ENCODE results near the gene FBLN1.

Gene FBLN1

DNA sequence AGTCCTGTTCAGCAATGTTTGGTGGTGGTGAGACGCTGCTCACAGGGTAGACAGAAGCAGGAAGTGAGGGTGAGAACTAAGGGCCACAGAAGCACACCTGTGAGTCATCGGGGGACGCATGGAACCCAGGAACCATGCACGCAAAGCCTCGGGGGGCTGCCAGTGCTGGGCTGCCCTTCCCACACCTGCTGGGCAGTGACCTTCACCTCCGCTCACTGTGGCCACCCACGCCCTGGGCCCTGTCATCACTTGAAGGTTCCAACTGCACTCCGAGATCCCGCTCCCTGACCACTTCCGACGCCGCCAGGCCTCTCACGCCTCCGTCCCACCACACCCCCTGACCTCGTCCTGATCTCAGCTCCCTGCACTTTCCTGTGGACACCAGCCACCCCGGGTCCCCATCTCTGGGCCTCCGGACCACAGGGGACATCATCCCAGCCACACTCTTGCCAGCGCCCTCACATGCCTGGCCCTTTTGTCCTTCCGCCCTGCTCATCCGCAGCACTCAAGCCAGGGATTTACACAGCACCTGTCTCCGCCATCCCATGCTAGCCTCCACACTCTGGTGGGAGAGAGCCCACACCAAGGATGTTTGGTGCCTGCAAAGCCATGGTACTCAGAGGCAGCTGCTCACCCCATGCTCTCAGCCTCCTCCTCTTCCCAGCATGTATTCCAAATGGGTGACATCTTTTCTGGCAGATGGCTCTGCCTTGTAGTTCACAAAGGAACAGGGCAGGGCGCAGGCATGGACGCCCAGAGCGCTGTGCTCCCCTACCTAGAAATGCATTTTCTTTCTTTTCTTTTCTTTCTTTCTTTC lies 145.8 kb downstream of the FBLN1 start:
- no peak for DNase-seq (ENCODE audit: low spot score)
- in situ Hi-C loops (cut with MboI; ENCODE audit: low sequenced_read_pairs, unreplicated experiment) = loop anchor here (10.0 to 25.0 kb wide), 2 partner anchors 336 to 464 kb away; no protein-coding TSS in a partner anchor
- TF ChIP-seq, protein P1, sequence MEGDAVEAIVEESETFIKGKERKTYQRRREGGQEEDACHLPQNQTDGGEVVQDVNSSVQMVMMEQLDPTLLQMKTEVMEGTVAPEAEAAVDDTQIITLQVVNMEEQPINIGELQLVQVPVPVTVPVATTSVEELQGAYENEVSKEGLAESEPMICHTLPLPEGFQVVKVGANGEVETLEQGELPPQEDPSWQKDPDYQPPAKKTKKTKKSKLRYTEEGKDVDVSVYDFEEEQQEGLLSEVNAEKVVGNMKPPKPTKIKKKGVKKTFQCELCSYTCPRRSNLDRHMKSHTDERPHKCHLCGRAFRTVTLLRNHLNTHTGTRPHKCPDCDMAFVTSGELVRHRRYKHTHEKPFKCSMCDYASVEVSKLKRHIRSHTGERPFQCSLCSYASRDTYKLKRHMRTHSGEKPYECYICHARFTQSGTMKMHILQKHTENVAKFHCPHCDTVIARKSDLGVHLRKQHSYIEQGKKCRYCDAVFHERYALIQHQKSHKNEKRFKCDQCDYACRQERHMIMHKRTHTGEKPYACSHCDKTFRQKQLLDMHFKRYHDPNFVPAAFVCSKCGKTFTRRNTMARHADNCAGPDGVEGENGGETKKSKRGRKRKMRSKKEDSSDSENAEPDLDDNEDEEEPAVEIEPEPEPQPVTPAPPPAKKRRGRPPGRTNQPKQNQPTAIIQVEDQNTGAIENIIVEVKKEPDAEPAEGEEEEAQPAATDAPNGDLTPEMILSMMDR (IDR thresholded peaks at IDR 0.05; ENCODE audit: borderline replicate concordance, control extremely low read depth, extremely low read depth, insufficient read depth, missing control alignments) = no peak

DNA sequence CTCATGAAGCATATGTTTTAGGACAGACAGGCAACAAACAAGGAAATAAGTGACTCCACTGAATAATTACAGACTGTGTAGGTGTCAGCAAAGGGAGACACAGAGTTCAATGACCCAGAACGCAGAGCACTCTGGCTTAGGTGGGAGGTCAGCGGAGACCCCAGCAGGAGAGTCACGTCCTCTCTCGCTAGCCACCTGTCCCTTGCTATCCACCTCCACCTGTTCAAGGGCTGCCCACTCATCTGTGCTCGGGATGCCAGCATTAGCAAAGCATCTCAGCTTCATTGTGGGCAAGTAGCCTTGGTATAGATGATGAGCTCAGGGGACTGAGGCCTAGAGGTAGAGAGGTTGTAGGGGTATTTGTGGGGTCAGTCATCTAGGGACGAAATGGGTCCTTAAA lies 147.1 kb downstream of the FBLN1 start:
- in situ Hi-C loops (cut with MboI; ENCODE audit: low sequenced_read_pairs, unreplicated experiment) = loop anchor here (10.0 to 25.0 kb wide), 2 partner anchors 335 to 462 kb away; no protein-coding TSS in a partner anchor

DNA sequence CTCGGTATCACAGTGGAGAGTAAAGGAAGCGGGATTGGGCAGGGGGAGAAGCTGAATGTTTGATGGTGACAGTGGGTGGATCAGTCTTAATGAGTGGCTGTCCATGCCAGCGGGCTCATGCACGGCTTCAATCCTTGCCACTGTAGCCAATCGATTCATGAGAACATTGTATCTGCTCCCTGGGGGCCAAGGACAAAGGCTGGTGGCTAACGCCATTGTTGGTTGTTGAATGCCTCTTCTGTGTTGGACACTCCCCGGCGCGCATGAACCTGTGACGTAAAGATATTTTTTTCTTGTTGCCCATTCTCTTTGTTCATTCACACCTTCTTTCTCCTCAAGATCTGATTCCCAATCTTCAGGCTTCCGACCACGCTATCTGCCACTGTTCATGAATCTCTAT lies 148.0 kb downstream of the FBLN1 start:
- in situ Hi-C loops (cut with MboI; ENCODE audit: low sequenced_read_pairs, unreplicated experiment) = no loop called here
- TF ChIP-seq, protein P1 (IDR thresholded peaks at IDR 0.05; ENCODE audit: borderline replicate concordance, control extremely low read depth, extremely low read depth, insufficient read depth, missing control alignments) = no peak
- no peak for DNase-seq (ENCODE audit: low spot score)

More for the DNA sequence above, 147.1 kb downstream of the FBLN1 start:
- TF ChIP-seq, protein P1 (IDR thresholded peaks at IDR 0.05; ENCODE audit: borderline replicate concordance, control extremely low read depth, extremely low read depth, insufficient read depth, missing control alignments) = no peak
- DNase-seq (ENCODE audit: low spot score) = no peak
